Esophagus muscularis mucosa (tissue), 4 donors: ENCODE measurements around the gene B3GALT4.

ENCODE experiments used
- CTCF ChIP-seq, 3 experiments: fragments of 200-600 bp in 2 of 3; fragments of 450-650 bp in 1 of 3; sonication (generic) in 2 of 3; IDR thresholded peaks; one replicate each; pipeline ENCODE4 v1.5.1; 2017 to 2019; ENCODE audit warnings: antibody characterized with exemption in 3 of 3, mild to moderate bottlenecking in 2 of 3, moderate library complexity in 1 of 3
- EP300 ChIP-seq: sonication (generic); formaldehyde crosslinking; IDR thresholded peaks from one replicate; pipeline ENCODE4 v1.6.1; 2017; ENCODE audit warnings: antibody characterized with exemption
- POLR2A ChIP-seq: fragments of 450-650 bp; IDR thresholded peaks from one replicate; pipeline ENCODE4 v1.6.1; 2017; ENCODE audit warnings: antibody characterized with exemption, moderate library complexity, mild to moderate bottlenecking, low read depth
- POLR2AphosphoS5 ChIP-seq, 2 donors: sonication (generic); formaldehyde crosslinking; IDR thresholded peaks; one replicate each; pipeline ENCODE4 v1.6.1; 2017; ENCODE audit warnings: antibody characterized with exemption in 2 of 2

DNA sequence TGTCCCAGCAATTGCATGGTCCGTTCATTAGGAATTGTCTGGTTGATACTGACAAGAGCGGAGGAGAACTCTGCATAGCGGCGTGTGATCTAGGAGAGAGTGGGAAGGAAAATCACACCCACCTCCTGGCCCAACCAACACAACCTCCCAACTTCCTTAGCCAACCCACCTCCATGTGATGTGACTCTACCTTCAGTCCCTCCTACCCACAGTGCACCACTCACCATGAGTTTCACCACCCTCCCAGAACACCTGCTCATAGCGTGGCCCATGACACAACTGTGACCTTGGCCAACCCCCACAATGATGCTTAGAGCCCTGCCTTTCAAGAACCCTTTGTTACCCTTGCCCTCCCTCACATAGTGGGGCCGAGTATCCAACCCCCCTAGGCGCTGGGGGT is 12.9 kb upstream of the B3GALT4 start:
- TF ChIP-seq CTCF (IDR thresholded peaks at IDR 0.05), result no peak
- TF ChIP-seq POLR2A, result no peak
- TF ChIP-seq POLR2AphosphoS5 (IDR thresholded peaks at IDR 0.05), result no peak
- TF ChIP-seq EP300, result no peak
